NCI-H2196 treated with DMSO at 0.1 percent for 48 hours (cell line): ENCODE measurements around the gene TBX21.

Experiments used
- DNase-seq: peaks from one replicate; lab custom pipeline; 2025; ENCODE audit not compliant: unreplicated experiment; lab: John Stamatoyannopoulos, UW

Gene TBX21, protein sequence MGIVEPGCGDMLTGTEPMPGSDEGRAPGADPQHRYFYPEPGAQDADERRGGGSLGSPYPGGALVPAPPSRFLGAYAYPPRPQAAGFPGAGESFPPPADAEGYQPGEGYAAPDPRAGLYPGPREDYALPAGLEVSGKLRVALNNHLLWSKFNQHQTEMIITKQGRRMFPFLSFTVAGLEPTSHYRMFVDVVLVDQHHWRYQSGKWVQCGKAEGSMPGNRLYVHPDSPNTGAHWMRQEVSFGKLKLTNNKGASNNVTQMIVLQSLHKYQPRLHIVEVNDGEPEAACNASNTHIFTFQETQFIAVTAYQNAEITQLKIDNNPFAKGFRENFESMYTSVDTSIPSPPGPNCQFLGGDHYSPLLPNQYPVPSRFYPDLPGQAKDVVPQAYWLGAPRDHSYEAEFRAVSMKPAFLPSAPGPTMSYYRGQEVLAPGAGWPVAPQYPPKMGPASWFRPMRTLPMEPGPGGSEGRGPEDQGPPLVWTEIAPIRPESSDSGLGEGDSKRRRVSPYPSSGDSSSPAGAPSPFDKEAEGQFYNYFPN

DNA sequence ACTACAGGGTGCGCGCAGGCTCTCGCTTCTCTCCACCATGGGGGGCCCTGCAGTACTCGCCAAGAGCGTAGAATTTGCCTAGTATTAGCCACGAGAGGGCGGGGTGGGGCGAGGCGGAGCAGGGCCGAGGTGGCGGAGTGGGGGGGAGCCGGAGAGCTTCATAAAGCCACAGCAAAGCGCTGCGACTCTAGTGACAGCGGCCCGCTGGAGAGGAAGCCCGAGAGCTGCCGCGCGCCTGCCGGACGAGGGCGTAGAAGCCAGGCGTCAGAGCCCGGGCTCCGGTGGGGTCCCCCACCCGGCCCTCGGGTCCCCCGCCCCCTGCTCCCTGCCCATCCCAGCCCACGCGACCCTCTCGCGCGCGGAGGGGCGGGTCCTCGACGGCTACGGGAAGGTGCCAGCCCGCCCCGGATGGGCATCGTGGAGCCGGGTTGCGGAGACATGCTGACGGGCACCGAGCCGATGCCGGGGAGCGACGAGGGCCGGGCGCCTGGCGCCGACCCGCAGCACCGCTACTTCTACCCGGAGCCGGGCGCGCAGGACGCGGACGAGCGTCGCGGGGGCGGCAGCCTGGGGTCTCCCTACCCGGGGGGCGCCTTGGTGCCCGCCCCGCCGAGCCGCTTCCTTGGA is at the start of gene TBX21:
Gene TBX21 (plus strand): TSS at position 190 of the 627 bp plus-strand sequence. CDS start 219 bp downstream, at position 409.
- no peak for DNase-seq

DNA sequence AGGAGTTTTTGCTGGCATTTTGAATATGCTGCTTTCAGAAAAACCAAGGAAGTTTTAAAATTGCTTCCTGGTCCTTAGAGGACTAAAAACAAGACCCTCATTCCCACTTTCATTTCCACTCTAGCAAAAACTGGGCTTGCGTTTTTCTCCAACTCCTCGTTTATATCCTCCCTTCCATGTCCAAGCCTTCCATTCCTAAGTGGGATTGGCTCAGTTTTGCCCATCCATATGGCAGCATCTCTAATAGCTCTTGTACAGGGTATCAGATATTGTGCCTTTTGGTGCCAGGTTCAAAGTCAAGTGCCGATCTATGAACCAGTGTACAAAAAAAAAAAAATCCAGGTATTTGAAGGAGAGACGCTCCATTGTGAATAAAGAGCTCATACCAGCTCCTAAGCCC is 49.0 kb upstream of the TBX21 start:
- no peak for DNase-seq

- DNase-seq, result no peak
Measured at GRCh38 chr17:47684535-47685193, 48.4 kb upstream of the TBX21 start.

DNA sequence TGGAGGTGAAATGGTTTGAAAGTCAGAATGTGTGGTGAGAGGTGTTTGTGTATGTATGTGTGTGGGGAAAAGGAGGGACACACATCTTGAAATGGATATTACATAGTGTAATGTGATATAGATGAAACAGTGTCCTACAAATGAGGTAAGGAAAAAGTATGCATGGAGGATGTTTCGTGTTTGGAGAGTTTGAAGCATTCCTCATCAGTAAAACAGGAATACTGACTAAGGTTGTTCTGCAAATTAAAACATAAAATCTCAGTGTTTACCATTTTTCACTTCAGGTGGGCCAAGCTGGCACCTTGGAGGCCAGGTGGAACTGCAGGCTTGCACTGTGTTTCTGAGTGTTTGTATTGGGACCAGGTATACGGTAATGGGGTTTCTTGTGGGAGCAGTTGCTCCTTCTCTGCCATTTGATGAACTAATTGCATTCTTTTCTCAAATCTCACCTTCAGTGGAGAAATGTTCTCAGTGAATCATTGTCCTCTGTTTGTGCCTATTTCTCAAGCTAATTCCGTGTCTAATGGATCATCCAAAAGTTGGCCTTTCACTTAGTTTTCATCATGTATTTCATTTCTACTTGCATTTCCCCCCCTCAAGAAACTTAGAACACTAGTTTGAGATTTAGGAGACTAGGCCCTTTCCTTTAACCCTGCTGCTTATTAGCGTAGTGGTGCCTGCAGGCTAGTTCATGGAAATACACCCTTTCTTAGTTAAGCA is 47.3 kb upstream of the TBX21 start:
- DNase-seq, result no peak

GRCh38 chr17:47686276-47686635 is 46.8 kb upstream of the TBX21 start:
- DNase-seq, result no peak

- DNase-seq, result no peak
Measured at GRCh38 chr17:47686664-47687327, 46.2 kb upstream of the TBX21 start.

DNA sequence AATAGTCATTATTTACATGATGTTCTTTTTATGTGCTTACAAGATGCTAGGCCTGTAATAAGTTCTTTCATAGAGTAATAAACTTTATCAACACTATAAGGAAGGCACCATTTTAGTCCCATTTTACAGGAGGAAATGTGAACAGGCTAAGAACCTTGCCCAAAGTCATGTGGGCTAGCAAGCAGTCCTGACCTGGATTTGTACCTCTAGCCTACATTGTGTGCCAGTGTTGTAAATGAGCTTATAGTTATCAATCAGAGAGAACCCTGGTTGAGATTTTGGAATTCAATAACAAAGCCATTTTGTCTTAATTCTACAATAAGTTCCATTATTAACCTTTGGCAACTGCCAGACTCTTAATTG is 45.7 kb upstream of the TBX21 start:
- no peak for DNase-seq

GRCh38 chr17:47687748-47688147 is 45.3 kb upstream of the TBX21 start:
- DNase-seq, result no peak

GRCh38 chr17:47690121-47690520 is 42.9 kb upstream of the TBX21 start:
- DNase-seq, result no peak

GRCh38 chr17:47692137-47692894 is 40.7 kb upstream of the TBX21 start:
- no peak for DNase-seq

DNA sequence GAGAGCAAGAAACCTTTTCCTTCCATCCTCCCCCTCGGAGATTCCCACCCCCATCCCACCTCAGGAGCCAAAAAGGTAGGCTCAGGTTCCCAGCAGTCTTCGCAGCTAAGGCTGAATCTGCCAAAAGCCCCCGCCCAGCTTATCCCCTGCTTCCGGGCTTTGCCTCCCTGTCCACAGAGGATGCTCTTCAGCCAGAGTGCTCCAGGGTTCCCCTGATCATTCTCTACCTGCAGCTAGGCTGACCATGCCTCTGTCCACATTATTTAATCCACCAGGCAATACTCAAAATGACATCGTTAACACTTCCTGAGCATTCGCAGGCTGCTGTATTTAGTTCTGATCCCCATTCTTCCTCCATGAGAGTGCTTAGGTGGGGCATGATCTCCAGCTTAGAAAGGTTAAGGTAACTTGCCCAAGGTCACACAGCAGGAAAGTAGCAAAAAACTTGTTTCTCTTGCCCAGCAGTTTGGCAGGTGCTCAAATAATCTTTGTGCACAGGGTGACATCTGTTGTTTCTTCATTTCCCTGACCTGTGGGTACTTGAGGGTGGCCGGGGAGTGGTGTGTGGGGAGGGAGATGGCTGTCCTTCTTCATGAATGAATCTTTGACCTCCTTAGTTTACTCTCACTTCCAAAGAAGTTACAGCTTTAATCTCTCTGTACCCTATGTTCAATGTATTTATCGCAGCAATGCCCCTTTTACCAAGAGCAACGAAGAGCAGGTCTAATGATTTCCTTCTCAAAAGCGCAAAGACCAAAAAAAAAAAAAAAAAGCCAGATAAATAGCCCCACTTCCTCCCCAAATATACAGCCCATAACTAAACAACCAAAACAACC is 39.9 kb upstream of the TBX21 start:
- DNase-seq, result no peak

- no peak for DNase-seq
Measured at GRCh38 chr17:47693731-47694580, 39.1 kb upstream of the TBX21 start, which contains the start of gene TBKBP1. TSS of gene TBKBP1 (plus strand) at chr17:47694161. CDS start at chr17:47696113, 1,952 bp downstream.

- DNase-seq, result no peak
Measured at GRCh38 chr17:47694581-47695428, 38.2 kb upstream of the TBX21 start.

DNA sequence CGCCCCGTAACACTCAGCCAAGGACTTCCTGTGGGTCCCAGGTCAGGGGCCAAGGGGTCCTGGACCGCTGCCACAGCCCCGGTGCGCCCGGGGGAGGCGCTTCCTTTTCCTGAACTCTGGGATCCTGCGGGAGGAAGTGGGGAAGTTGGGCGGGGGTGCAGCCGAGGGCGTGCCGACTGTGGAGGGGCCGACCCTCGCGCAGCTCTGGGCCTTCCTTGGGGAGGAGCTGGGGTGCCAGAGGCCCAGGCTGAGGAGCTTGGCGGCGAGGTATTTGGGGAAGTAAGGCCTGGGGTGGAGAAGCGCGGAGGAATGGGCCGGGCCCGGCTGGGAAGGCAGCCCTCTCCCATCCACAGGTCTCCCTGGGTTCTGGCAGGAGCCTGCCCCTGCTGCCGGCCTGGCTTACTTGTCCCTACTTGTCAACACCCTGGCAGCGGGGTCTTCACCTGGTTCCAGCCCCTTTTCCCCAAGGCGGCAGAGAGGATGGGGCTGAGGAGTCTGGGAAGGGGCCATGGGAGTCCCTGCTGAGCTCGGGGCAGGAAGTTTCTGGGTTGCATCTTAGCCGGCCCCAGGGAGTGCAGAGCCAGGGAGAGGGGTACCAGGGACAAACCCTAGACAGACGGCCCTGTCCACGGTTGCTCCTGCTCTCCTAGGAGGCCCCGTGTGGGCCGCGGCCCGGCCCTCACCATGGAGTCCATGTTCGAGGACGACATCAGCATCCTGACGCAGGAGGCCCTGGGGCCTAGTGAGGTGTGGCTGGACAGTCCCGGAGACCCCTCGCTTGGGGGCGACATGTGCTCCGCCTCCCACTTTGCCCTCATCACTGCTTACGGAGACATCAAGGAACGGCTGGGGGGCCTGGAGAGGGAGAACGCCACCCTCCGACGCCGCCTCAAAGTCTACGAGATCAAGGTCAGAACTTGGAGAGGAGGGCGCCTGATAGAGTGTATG is 37.3 kb upstream of the TBX21 start:
- no peak for DNase-seq

GRCh38 chr17:47696717-47697642 is 36.1 kb upstream of the TBX21 start:
- no peak for DNase-seq
